HG03060 (cell line): ENCODE data around the gene ATP7A.
A peak's percentile ranks its signal among the peaks of the same experiment; 100 is the strongest.
"Not testable (repeated sequence)": the region's sequence is repeated elsewhere in the genome, so short reads cannot be mapped to it uniquely, and the experiment has no call there.

Experiments used
- ATAC-seq: cut with Tn5 transposase; IDR thresholded peaks from one replicate; pipeline ENCODE4 v1.9.1; 2021; ENCODE audit warnings: low read depth, moderate number of reproducible peaks; ENCODE audit not compliant: unreplicated experiment

Gene ATP7A

GRCh38 chrX:78024349-78025059 is 114.0 kb downstream of the ATP7A start:
- ATAC-seq, result no peak

- no peak for ATAC-seq
These were observed 117.3 kb downstream of the ATP7A start for GRCh38 chrX:78027798-78028197.

- ATAC-seq, result no peak
These were observed 119.2 kb downstream of the ATP7A start for GRCh38 chrX:78029663-78030062.

GRCh38 chrX:78035061-78035460 is 124.6 kb downstream of the ATP7A start:
- ATAC-seq, result no peak

GRCh38 chrX:78037881-78038280 is 127.4 kb downstream of the ATP7A start:
- no peak for ATAC-seq

- ATAC-seq, result no peak
These were observed 132.1 kb downstream of the ATP7A start for GRCh38 chrX:78042601-78043000.

GRCh38 chrX:78046362-78046761 is 135.9 kb downstream of the ATP7A start:
- ATAC-seq, result no peak

GRCh38 chrX:78048052-78048451 is 137.6 kb downstream of the ATP7A start:
- ATAC-seq, result no peak

- ATAC-seq, result no peak
These were observed 153.2 kb downstream of the ATP7A start for GRCh38 chrX:78063687-78064086.

- ATAC-seq, result no peak
These were observed 153.7 kb downstream of the ATP7A start for GRCh38 chrX:78064152-78064551.

GRCh38 chrX:78064698-78065601 is 154.5 kb downstream of the ATP7A start:
- peak; percentile 74 for ATAC-seq

GRCh38 chrX:78066110-78066509 is 155.6 kb downstream of the ATP7A start:
- no peak for ATAC-seq

GRCh38 chrX:78071331-78071730 is 160.8 kb downstream of the ATP7A start:
- no peak for ATAC-seq

GRCh38 chrX:78073147-78074077 is 162.9 kb downstream of the ATP7A start:
- not testable (repeated sequence) for ATAC-seq

GRCh38 chrX:78074088-78074487 is 163.6 kb downstream of the ATP7A start:
- no peak for ATAC-seq

- ATAC-seq, result no peak
These were observed 165.4 kb downstream of the ATP7A start for GRCh38 chrX:78075787-78076389.

- ATAC-seq, result not testable (repeated sequence)
These were observed 170.9 kb downstream of the ATP7A start for GRCh38 chrX:78081413-78081812.

GRCh38 chrX:78092296-78092695 is 181.8 kb downstream of the ATP7A start:
- peak; percentile 94 for ATAC-seq

- no peak for ATAC-seq
These were observed 187.6 kb downstream of the ATP7A start for GRCh38 chrX:78098108-78098507.
